Transverse colon (tissue), 3 donors: Measurements from ENCODE around the gene MTMR12.

Experiments
- CTCF ChIP-seq, 5 experiments: fragments of 200-600 bp in 3 of 5; fragments of 450-650 bp in 2 of 5; sonication (generic) in 3 of 5; IDR thresholded peaks; 1 replicate in 2 of 5; 2 replicates in 3 of 5; pipeline ENCODE4 v1.5.1; 2016 to 2017; ENCODE audit warnings: antibody characterized with exemption in 5 of 5, inconsistent platforms in 3 of 5, mild to moderate bottlenecking in 2 of 5, moderate library complexity in 1 of 5
- EP300 ChIP-seq: sonication (generic); formaldehyde crosslinking; IDR thresholded peaks from one replicate; pipeline ENCODE4 v1.6.1; 2017; ENCODE audit warnings: antibody characterized with exemption, low read depth

DNA sequence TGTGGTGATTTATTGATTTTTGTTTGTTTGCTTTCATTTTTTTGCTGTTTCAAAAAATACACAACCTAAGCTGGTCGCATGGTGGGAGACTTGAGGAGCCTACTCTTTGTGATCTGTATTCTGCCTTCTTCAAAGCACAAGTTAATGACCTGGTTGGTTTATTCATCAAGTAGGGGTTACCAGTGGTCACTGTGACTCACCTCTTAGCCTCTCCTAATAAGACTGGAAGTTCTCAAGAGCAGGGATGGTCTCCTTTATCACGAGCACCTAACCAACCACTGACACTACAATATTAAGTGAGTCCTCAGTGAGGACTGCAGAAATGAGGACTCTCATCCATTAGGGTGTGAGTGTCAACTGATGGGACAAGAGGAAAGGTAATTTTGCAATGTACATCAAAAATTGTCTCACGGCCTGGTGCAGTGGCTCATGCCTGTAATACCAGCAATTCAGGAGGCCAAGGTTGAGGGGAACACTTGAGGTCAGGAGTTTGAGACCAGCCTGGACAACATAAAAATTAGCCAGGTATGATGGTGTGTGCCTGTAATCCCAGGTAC is 13.6 kb upstream of the MTMR12 start:
- no peak for TF ChIP-seq CTCF (IDR thresholded peaks at IDR 0.05)
- no peak for TF ChIP-seq EP300
